K562 (cell line): Measurements from ENCODE around the gene CCT4.

Experiments used
- ATF2 ChIP-seq: sonication (generic); formaldehyde crosslinking; IDR thresholded peaks from 2 replicates; pipeline ENCODE4 v1.8.1; 2022; ENCODE audit warnings: missing genetic modification reagents
- DIDO1 ChIP-seq: fragments of 450-650 bp; IDR thresholded peaks from 2 replicates; pipeline ENCODE4 v1.6.1; 2016; ENCODE audit warnings: low read depth, missing biosample characterization, missing genetic modification characterization
- PREB ChIP-seq: sonication (generic); formaldehyde crosslinking; IDR thresholded peaks from 2 replicates; pipeline ENCODE4 v1.8.1; 2023; ENCODE audit warnings: mild to moderate bottlenecking, missing genetic modification reagents
- XRCC4 ChIP-seq: IDR thresholded peaks from one replicate; pipeline ENCODE4 v1.6.1; 2011; ENCODE audit not compliant: insufficient read depth, insufficient read length; ENCODE audit errors: extremely low read depth

DNA sequence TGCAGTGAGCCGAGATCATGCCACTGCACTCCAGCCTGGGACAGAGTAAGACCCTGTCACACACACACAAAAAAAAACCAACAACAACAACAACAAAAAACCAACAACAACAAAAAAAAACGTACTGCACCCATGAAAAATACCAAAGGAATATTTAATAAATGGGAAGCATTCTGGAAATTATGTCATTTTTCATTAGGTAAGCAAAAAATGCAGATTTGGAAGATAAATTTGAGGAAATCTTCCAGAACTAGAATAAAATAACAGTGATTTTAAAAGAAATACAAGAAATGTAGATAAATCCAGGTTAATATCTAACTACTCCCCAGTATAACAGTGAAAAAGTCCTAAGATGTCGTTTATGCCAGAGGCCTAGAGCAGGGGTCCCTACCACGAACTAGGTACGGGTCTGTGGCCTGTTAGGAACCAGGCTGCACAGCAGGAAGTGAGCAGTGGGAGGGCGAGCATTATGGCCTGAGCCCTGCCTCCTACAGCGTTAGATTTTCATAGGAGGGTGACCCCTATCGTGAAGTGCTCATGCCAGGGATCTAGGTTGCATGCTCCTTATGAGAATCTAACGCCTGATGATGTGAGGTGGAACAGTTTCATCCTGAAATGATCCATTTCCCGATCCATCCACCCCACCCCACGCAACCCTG is 56.1 kb downstream of the CCT4 start:
- no peak for TF ChIP-seq PREB (CRISPR knock-in tag)
- no peak for TF ChIP-seq XRCC4
- TF ChIP-seq ATF2 (CRISPR knock-in tag), result no peak
- TF ChIP-seq DIDO1 (tag), result no peak
